ENCODE results near the gene RASGRP2. TPM values are rescaled to one million over a fixed set of nuclear protein-coding genes. Genes with fewer than 3 reads are reported as not detected.

The RASGRP2 gene
- total RNA-seq, 4 donors from 2014 or later: 32.8 to 72.8 (median 34.9) TPM

DNA sequence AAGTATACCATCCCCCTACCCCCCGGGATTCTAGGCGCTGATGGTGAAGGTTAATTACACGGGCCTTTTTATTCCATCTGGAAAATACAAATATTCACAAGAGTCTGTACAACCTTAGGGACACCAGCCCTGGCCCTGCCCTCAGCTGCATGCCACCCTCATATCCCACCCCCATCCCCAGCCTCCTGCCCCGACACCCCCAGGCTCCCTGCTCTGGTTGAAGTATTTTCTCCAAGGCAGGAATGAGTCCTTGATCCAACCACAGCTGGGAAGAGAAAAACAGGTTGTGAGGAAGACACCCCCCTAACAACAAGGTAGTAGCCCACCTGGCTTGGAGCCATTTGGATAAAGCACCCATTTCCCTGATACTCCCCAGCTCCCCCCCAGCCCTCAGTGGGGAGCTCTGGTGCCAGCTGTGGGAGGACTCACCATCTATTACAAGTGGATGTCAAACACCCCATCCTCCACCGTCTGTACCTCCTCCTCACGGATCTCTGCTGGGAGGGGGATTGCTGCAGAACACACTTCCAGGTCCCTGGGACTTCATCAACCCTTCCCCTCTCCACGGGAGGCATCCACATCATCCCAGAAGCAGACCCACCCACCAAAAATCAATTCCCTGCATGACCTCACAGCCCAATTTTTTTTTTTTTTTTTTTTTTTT is 16.9 kb downstream of the RASGRP2 start:
- DNase-seq (ENCODE audit: extremely low spot score): no peak
- WGBS: 79% methylated on average over 7 of the region's 7 CpGs
- no peak overlapping the region for H3K4me3 ChIP-seq
- H3K27me3 ChIP-seq: peaks cover 0 to 10% (median 4%) of the 10 kb centered on the region in 4 donors
- no peaks in the 10 kb centered on the region for H3K9me3 ChIP-seq
- H3K27ac ChIP-seq (replicated peaks in 1 of 4): no peak overlapping the region
- H3K36me3 ChIP-seq: peaks cover 0 to 37% (median 29%) of the 10 kb centered on the region in 4 donors
- TF ChIP-seq CTCF (IDR thresholded peaks at IDR 0.05) (no peak), POLR2A (IDR thresholded peaks at IDR 0.05; ENCODE audit: low read depth) (no peak), EP300 (IDR thresholded peaks at IDR 0.05) (no peak), POLR2AphosphoS5 (IDR thresholded peaks at IDR 0.05) (no peak)
- intact Hi-C loops (cut with DNase I): no loop called here
- H3K4me1 ChIP-seq: peaks cover 6 to 18% (median 14%) of the 10 kb centered on the region in 4 donors

- DNase-seq (ENCODE audit: extremely low spot score): no peak
- Histone ChIP-seq H3K4me3 (no peak overlapping the region), H3K9me3 (no peaks in the 10 kb centered on the region), H3K27ac (replicated peaks in 1 of 4) (no peak overlapping the region), H3K4me1 (peaks cover 6 to 18% (median 14%) of the 10 kb centered on the region in 4 donors), H3K27me3 (peaks cover 0 to 18% (median 7%) of the 10 kb centered on the region in 4 donors), H3K36me3 (peaks cover 0 to 34% (median 24%) of the 10 kb centered on the region in 4 donors)
- 72% methylated on average over 6 of the region's 9 CpGs for WGBS
- intact Hi-C loops (cut with DNase I): no loop called here
- TF ChIP-seq EP300 (IDR thresholded peaks at IDR 0.05): no peak
- TF ChIP-seq CTCF (IDR thresholded peaks at IDR 0.05): no peak
- no peak for TF ChIP-seq POLR2AphosphoS5 (IDR thresholded peaks at IDR 0.05)
- TF ChIP-seq POLR2A (IDR thresholded peaks at IDR 0.05; ENCODE audit: low read depth): no peak
Measured at GRCh38 chr11:64726211-64726641, 17.7 kb downstream of the RASGRP2 start.

- 69% methylated on average over 7 of the region's 7 CpGs for WGBS
- TF ChIP-seq POLR2AphosphoS5 (IDR thresholded peaks at IDR 0.05) (no peak), EP300 (IDR thresholded peaks at IDR 0.05) (no peak), CTCF (IDR thresholded peaks at IDR 0.05) (no peak), POLR2A (IDR thresholded peaks at IDR 0.05; ENCODE audit: low read depth) (no peak)
- no peaks in the 10 kb centered on the region for H3K9me3 ChIP-seq
Measured at GRCh38 chr11:64724863-64725532, 18.9 kb downstream of the RASGRP2 start.

GRCh38 chr11:64723907-64724862 is 19.8 kb downstream of the RASGRP2 start:
- Histone ChIP-seq H3K9me3 (no peaks in the 10 kb centered on the region), H3K27ac (replicated peaks in 1 of 4) (no peak overlapping the region), H3K36me3 (peaks cover 0 to 23% (median 19%) of the 10 kb centered on the region in 4 donors), H3K4me1 (peaks cover 6 to 11% (median 9%) of the 10 kb centered on the region in 4 donors), H3K27me3 (peaks cover 0 to 39% (median 7%) of the 10 kb centered on the region in 4 donors), H3K4me3 (peak overlapping the region in 1 of 4 donors; percentile 79)
- WGBS: 61% methylated on average over 8 of the region's 9 CpGs
- intact Hi-C loops (cut with DNase I): loop anchor here (1.0 kb wide), 1 partner anchor 36 kb away; no protein-coding TSS in a partner anchor
- DNase-seq (ENCODE audit: extremely low spot score): no peak
- TF ChIP-seq CTCF (IDR thresholded peaks at IDR 0.05) (no peak), EP300 (IDR thresholded peaks at IDR 0.05) (no peak), POLR2A (IDR thresholded peaks at IDR 0.05; ENCODE audit: low read depth) (no peak), POLR2AphosphoS5 (IDR thresholded peaks at IDR 0.05) (no peak)

More at GRCh38 chr11:64724863-64725532, 18.9 kb downstream of the RASGRP2 start:
- Histone ChIP-seq H3K4me3 (no peak overlapping the region), H3K27ac (replicated peaks in 1 of 4) (no peak overlapping the region), H3K36me3 (peaks cover 0 to 27% (median 21%) of the 10 kb centered on the region in 4 donors), H3K27me3 (peaks cover 0 to 30% (median 7%) of the 10 kb centered on the region in 4 donors), H3K4me1 (peaks cover 6 to 16% (median 12%) of the 10 kb centered on the region in 4 donors)
- intact Hi-C loops (cut with DNase I): no loop called here
- no peak for DNase-seq (ENCODE audit: extremely low spot score)

Measured in esophagus muscularis mucosa (tissue), 4 donors.